Upper lobe of right lung (tissue), 1 donor: ENCODE results near the gene GALNT9. TPM values are rescaled to one million over a fixed set of nuclear protein-coding genes. Genes with fewer than 3 reads are reported as not detected.

Experiments used
- ATAC-seq: fragments of 200-7000 bp; cut with Tn5 transposase; one replicate; pipeline ENCODE4 v1.9.1; 2020; ENCODE audit warnings: mild to moderate bottlenecking, moderate library complexity
- DNase-seq: peaks from one replicate; pipeline ENCODE4 v3.0.0-alpha.2; 2020
- H3K27ac ChIP-seq: fragments of 200-600 bp; one replicate; pipeline ENCODE4 v1.8.0; 2022
- H3K27me3 ChIP-seq: fragments of 200-600 bp; one replicate; pipeline ENCODE4 v1.8.0; 2022; ENCODE audit warnings: mild to moderate bottlenecking
- H3K36me3 ChIP-seq: fragments of 200-600 bp; one replicate; pipeline ENCODE4 v1.8.0; 2022
- H3K4me1 ChIP-seq: fragments of 200-600 bp; one replicate; pipeline ENCODE4 v1.8.0; 2022
- H3K4me3 ChIP-seq: fragments of 200-600 bp; one replicate; pipeline ENCODE4 v1.8.0; 2022; ENCODE audit warnings: mild to moderate bottlenecking
- H3K9me3 ChIP-seq: fragments of 200-600 bp; one replicate; pipeline ENCODE4 v1.8.0; 2022
- intact Hi-C: fragments of 100-400 bp; cut with DNase I; formaldehyde crosslinking; loops from one replicate; pipeline ENCODE4 v1.11.0; 2022
- total RNA-seq: library from RNA; stranded (reverse); fragmentation: NEBNext Ultra II Directional; extraction: Animal tissue kit (Norgen Biotek cat#: 25700); gene quantifications from one replicate; pipeline ENCODE4 v1.2.1, GENCODE V29; 2021
- TF ChIP-seq, protein P1 (sequence below): fragments of 200-600 bp; IDR thresholded peaks from one replicate; pipeline ENCODE4 v1.8.0; 2022; ENCODE audit warnings: antibody characterized with exemption
- donor health status: DM: no; HTN: yes; CAD: no; lungs with severe emphysema.

GALNT9 gene
- total RNA-seq, 1 donor from 2014 or later: 1.6 TPM

GRCh38 chr12:132275110-132275531, 54.3 kb downstream of the GALNT9 start:
- Histone ChIP-seq H3K4me3 (no peak overlapping the region), H3K27me3 (peaks cover 31% of the 10 kb centered on the region), H3K36me3 (no peaks in the 10 kb centered on the region), H3K4me1 (no peaks in the 10 kb centered on the region), H3K9me3 (no peaks in the 10 kb centered on the region), H3K27ac (no peak overlapping the region)
- ATAC-seq (peak; percentile 44), DNase-seq (no peak)
- TF ChIP-seq, protein P1, sequence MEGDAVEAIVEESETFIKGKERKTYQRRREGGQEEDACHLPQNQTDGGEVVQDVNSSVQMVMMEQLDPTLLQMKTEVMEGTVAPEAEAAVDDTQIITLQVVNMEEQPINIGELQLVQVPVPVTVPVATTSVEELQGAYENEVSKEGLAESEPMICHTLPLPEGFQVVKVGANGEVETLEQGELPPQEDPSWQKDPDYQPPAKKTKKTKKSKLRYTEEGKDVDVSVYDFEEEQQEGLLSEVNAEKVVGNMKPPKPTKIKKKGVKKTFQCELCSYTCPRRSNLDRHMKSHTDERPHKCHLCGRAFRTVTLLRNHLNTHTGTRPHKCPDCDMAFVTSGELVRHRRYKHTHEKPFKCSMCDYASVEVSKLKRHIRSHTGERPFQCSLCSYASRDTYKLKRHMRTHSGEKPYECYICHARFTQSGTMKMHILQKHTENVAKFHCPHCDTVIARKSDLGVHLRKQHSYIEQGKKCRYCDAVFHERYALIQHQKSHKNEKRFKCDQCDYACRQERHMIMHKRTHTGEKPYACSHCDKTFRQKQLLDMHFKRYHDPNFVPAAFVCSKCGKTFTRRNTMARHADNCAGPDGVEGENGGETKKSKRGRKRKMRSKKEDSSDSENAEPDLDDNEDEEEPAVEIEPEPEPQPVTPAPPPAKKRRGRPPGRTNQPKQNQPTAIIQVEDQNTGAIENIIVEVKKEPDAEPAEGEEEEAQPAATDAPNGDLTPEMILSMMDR: no peak
- intact Hi-C loops: no loop called here

GRCh38 chr12:132273992-132274334, 55.4 kb downstream of the GALNT9 start:
- Histone ChIP-seq H3K4me3 (no peak overlapping the region), H3K9me3 (no peaks in the 10 kb centered on the region), H3K4me1 (no peaks in the 10 kb centered on the region), H3K27ac (no peak overlapping the region), H3K36me3 (no peaks in the 10 kb centered on the region), H3K27me3 (peaks cover 24% of the 10 kb centered on the region)
- no peak for ATAC-seq
- TF ChIP-seq, protein P1: no peak
- DNase-seq: no peak
- intact Hi-C loops: no loop called here

DNA sequence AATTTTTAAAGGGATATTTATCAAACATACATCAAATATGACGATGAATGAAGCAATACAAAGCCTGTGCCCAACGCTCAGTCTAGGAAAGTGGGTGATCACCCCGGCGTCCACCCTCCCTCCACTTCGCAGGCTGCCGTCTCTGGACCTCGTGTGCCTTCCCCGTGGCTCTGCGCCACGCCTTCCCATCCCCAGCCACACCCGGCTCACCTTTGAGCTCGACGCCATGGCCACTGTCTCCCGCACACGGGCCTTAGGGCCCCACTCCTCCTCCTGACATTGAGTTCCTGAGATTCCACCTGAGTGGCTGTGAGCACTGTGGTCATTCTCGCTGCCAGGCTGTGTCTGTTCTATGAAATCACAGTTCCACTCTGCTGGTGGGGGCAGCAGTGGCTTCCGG, 56.7 kb downstream of the GALNT9 start:
- DNase-seq: no peak
- no peak overlapping the region for H3K27ac ChIP-seq
- H3K36me3 ChIP-seq: no peaks in the 10 kb centered on the region
- no peak overlapping the region for H3K4me3 ChIP-seq
- ATAC-seq: no peak
- no peaks in the 10 kb centered on the region for H3K4me1 ChIP-seq
- intact Hi-C loops: no loop called here
- no peaks in the 10 kb centered on the region for H3K9me3 ChIP-seq
- peaks cover 14% of the 10 kb centered on the region for H3K27me3 ChIP-seq
- TF ChIP-seq, protein P1: no peak

DNA sequence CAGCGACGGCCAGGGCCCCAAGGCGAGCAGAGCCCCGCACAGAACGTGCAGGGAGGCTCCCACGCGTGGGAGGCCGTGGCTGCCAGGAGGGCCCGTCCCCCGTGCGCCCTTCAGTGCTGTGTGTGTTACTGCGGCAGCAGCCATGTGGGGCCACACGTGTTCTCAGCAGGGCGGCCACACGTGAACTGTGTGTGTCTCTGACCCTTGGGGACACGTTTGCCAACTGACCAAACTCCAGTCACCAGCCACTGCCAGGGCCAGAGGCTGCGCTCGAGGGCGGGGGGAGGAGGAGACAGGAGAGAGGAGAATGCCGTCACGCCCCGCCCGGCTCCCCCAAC, 57.7 kb downstream of the GALNT9 start:
- DNase-seq: no peak
- no peaks in the 10 kb centered on the region for H3K9me3 ChIP-seq
- TF ChIP-seq, protein P1: no peak
- no peak overlapping the region for H3K4me3 ChIP-seq
- ATAC-seq: no peak
- no peaks in the 10 kb centered on the region for H3K4me1 ChIP-seq
- H3K27me3 ChIP-seq: peaks cover 8% of the 10 kb centered on the region
- H3K27ac ChIP-seq: no peak overlapping the region
- intact Hi-C loops: no loop called here
- no peaks in the 10 kb centered on the region for H3K36me3 ChIP-seq

DNA sequence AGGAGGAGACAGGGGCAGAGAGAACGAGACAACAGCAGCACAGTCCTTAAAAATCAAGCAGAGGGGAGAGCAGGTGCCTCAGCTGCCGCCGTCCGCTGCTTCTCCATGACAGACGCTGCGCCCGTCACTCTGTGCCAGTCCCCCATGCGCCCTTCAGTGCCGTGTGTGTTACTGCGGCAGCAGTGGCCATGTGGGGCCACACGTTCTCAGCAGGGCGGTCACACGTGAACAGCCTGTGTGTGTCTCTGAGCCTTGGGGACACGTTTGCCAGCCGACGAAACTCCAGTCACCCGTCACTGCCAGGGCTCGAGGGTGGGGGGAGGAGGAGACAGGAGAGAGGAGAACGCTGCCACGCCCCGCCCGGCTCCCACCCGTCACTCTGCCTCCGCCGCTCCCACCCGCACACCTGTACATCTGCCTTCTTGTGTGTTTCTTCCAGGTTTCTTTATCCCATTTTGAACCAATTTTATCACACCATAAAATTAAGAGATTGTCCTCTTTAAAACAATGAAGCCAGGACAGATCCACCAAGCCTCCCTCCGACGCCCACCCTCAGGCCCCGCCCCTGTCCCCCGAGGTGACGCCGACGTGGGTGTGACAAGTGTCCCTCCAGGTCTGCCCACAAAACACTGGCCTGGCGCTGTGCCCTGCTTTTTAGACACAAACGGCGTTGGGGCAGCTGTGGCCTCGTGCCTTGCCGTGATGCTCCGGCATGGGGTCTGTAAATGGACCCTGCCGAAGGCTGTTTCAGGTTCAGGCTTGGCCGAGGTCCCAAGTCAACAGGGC, 58.2 kb downstream of the GALNT9 start:
- intact Hi-C loops: no loop called here
- no peak for DNase-seq
- TF ChIP-seq, protein P1: no peak
- no peaks in the 10 kb centered on the region for H3K9me3 ChIP-seq
- peaks cover 8% of the 10 kb centered on the region for H3K27me3 ChIP-seq
- H3K27ac ChIP-seq: no peak overlapping the region
- no peak overlapping the region for H3K4me3 ChIP-seq
- ATAC-seq: no peak
- H3K36me3 ChIP-seq: no peaks in the 10 kb centered on the region
- no peaks in the 10 kb centered on the region for H3K4me1 ChIP-seq

DNA sequence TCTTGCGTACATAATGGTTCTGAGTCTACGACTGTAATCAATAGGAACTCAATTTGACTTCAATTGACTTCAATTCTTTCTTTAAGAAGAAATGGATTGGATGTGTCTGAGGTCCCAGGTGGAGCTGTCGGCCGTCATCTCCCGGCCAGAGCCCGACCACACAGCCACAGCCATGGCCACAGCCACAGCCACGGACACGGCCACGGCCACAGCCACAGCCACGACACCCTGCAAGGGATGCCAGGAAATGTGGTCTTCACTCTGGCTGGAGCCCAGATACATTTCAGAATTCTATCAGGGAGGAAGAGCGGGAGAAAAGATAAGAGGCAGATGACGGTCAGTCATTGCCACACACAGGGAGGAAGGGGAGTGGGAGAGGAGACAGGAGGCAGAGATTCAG, 58.9 kb downstream of the GALNT9 start:
- DNase-seq (no peak), ATAC-seq (no peak)
- H3K4me1 ChIP-seq: no peaks in the 10 kb centered on the region
- H3K36me3 ChIP-seq: no peaks in the 10 kb centered on the region
- H3K9me3 ChIP-seq: no peaks in the 10 kb centered on the region
- no peak overlapping the region for H3K4me3 ChIP-seq
- peaks cover 8% of the 10 kb centered on the region for H3K27me3 ChIP-seq
- TF ChIP-seq, protein P1: no peak
- H3K27ac ChIP-seq: no peak overlapping the region
- intact Hi-C loops: no loop called here
